ENCODE measurements around the gene ARHGAP6. TPM values are rescaled to one million over a fixed set of nuclear protein-coding genes. Genes with fewer than 3 reads are reported as not detected.

Gene ARHGAP6
- total and polyA plus RNA-seq, 9 donors, result 14.1 to 32.9 (median 20.3) TPM

- peaks cover 2% of the 10 kb centered on the region for H3K4me1 ChIP-seq (ENCODE audit: insufficient read depth)
- DNase-seq, result no peak
- H3K36me3 ChIP-seq, result no peaks in the 10 kb centered on the region
- H3K27ac ChIP-seq, result no peak overlapping the region
- intact Hi-C loops (cut with DNase I), result no loop called here
- WGBS, 3 donors, result 91 to 96% (median 92%) methylated on average over 3 of the region's 3 CpGs
- no peak overlapping the region for H3K4me3 ChIP-seq
- H3K27me3 ChIP-seq, result no peaks in the 10 kb centered on the region
- TF ChIP-seq EP300 (IDR thresholded peaks at IDR 0.05), result no peak
- TF ChIP-seq CTCF (IDR thresholded peaks at IDR 0.05), result no peak
- no peak for TF ChIP-seq POLR2A (IDR thresholded peaks at IDR 0.05)
- no peaks in the 10 kb centered on the region for H3K9me3 ChIP-seq
Measured at GRCh38 chrX:11577603-11578002, 88.1 kb downstream of the ARHGAP6 start.

- no peak overlapping the region for H3K4me3 ChIP-seq
- no peak for TF ChIP-seq CTCF (IDR thresholded peaks at IDR 0.05)
- TF ChIP-seq EP300 (IDR thresholded peaks at IDR 0.05), result no peak
- TF ChIP-seq POLR2A (IDR thresholded peaks at IDR 0.05), result no peak
- H3K4me1 ChIP-seq (ENCODE audit: insufficient read depth), result no peaks in the 10 kb centered on the region
- WGBS, 3 donors, result 69 to 78% (median 72%) methylated on average over 2 of the region's 2 CpGs
- no peaks in the 10 kb centered on the region for H3K9me3 ChIP-seq
- H3K36me3 ChIP-seq, result no peaks in the 10 kb centered on the region
- H3K27ac ChIP-seq, result no peak overlapping the region
- intact Hi-C loops (cut with DNase I), result no loop called here
- H3K27me3 ChIP-seq, result no peaks in the 10 kb centered on the region
- no peak for DNase-seq
Measured at GRCh38 chrX:11575332-11575731, 90.4 kb downstream of the ARHGAP6 start.

- no peak overlapping the region for H3K27ac ChIP-seq
- TF ChIP-seq EP300 (IDR thresholded peaks at IDR 0.05) (no peak), POLR2A (IDR thresholded peaks at IDR 0.05) (no peak), CTCF (IDR thresholded peaks at IDR 0.05) (no peak)
- no peaks in the 10 kb centered on the region for H3K9me3 ChIP-seq
- peaks cover 2% of the 10 kb centered on the region for H3K4me1 ChIP-seq (ENCODE audit: insufficient read depth)
- DNase-seq, result no peak
- 77 to 79% (median 79%) methylated on average over 7 of the region's 7 CpGs for WGBS, 3 donors
- H3K36me3 ChIP-seq, result no peaks in the 10 kb centered on the region
- intact Hi-C loops (cut with DNase I), result no loop called here
- no peak overlapping the region for H3K4me3 ChIP-seq
- H3K27me3 ChIP-seq, result no peaks in the 10 kb centered on the region
Measured at GRCh38 chrX:11567528-11568220, 98.0 kb downstream of the ARHGAP6 start.

GRCh38 chrX:11566789-11567188 is 98.9 kb downstream of the ARHGAP6 start:
- TF ChIP-seq EP300 (IDR thresholded peaks at IDR 0.05), result no peak
- no peak for TF ChIP-seq CTCF (IDR thresholded peaks at IDR 0.05)
- TF ChIP-seq POLR2A (IDR thresholded peaks at IDR 0.05), result no peak
- Histone ChIP-seq H3K9me3 (no peaks in the 10 kb centered on the region), H3K4me3 (no peak overlapping the region), H3K4me1 (ENCODE audit: insufficient read depth) (peaks cover 2% of the 10 kb centered on the region), H3K27me3 (no peaks in the 10 kb centered on the region), H3K27ac (no peak overlapping the region), H3K36me3 (no peaks in the 10 kb centered on the region)
- 27 to 55% (median 31%) methylated on average over 2 of the region's 2 CpGs for WGBS, 3 donors
- intact Hi-C loops (cut with DNase I), result no loop called here
- DNase-seq, result no peak

All from ovary (tissue), 9 donors.